Naive thymus-derived CD4-positive, alpha-beta T cell (primary cell): ENCODE data around the gene PIK3CG. TPM values are rescaled to one million over a fixed set of nuclear protein-coding genes. Genes with fewer than 3 reads are reported as not detected.
"Not testable (repeated sequence)": the region's sequence is repeated elsewhere in the genome, so short reads cannot be mapped to it uniquely, and the experiment has no call there.

ENCODE experiments used
- ATAC-seq: fragments of 150-1000 bp; cut with Tn5 transposase; 2 replicates; pipeline ENCODE4 v1.10.0; 2021; ENCODE audit warnings: mild to moderate bottlenecking, moderate library complexity
- CTCF ChIA-PET: fragments of 350-600 bp; sonication (Branson Sonifier 250); formaldehyde crosslinking; loops from one replicate; lab custom pipeline; 2021; ENCODE audit warnings: antibody characterized with exemption; lab: Charles Lee
- POLR2A ChIA-PET: fragments of 350-600 bp; sonication (Branson Sonifier 250); formaldehyde crosslinking; loops from one replicate; lab custom pipeline; 2021; ENCODE audit warnings: antibody characterized with exemption, inconsistent platforms; lab: Charles Lee
- DNase-seq, 9 donors: peaks; one replicate each; pipeline versions ENCODE4 v3.0.0 to v3.0.0-alpha.2; 2020 to 2022; ENCODE audit warnings: mixed read lengths in 1 of 9
- H3K27ac ChIP-seq: one replicate; pipeline ENCODE4 v1.7.0; 2013; ENCODE audit warnings: mild to moderate bottlenecking, low read depth, low read length, moderate library complexity
- H3K27me3 ChIP-seq, 2 donors: one replicate each; pipeline ENCODE4 v1.7.0; 2013; ENCODE audit warnings: low read length in 2 of 2, mild to moderate bottlenecking in 2 of 2, moderate library complexity in 2 of 2; ENCODE audit not compliant: control insufficient read depth in 2 of 2, insufficient read depth in 2 of 2
- H3K36me3 ChIP-seq, 3 experiments: 1 replicate in 2 of 3; 2 replicates in 1 of 3; pipeline ENCODE4 v1.7.0; 2013; ENCODE audit warnings: low read length in 3 of 3, mild to moderate bottlenecking in 3 of 3, moderate library complexity in 1 of 3; ENCODE audit not compliant: insufficient read depth in 3 of 3, control insufficient read depth in 2 of 3
- H3K4me1 ChIP-seq, 2 donors: one replicate each; pipeline ENCODE4 v1.7.0; 2013; ENCODE audit warnings: low read length in 2 of 2, mild to moderate bottlenecking in 2 of 2, moderate library complexity in 1 of 2; ENCODE audit not compliant: control insufficient read depth in 2 of 2, insufficient read depth in 2 of 2
- H3K4me3 ChIP-seq: 2 replicates; pipeline ENCODE4 v1.7.0; 2013; ENCODE audit warnings: mild to moderate bottlenecking, low read length
- H3K9me3 ChIP-seq, 3 experiments: 1 replicate in 2 of 3; 2 replicates in 1 of 3; pipeline ENCODE4 v1.7.0; 2013; ENCODE audit warnings: low read length in 3 of 3; ENCODE audit not compliant: control insufficient read depth in 2 of 3
- H3K27ac Mint-ChIP-seq, 9 donors: one replicate each; pipeline ENCODE4 v1.8.0; 2020 to 2022; ENCODE audit warnings: mixed read lengths in 9 of 9, mild to moderate bottlenecking in 8 of 9, moderate library complexity in 5 of 9, inconsistent platforms in 2 of 9
- H3K27me3 Mint-ChIP-seq, 5 donors: one replicate each; pipeline ENCODE4 v1.8.0; 2021 to 2022; ENCODE audit warnings: mixed read lengths in 5 of 5, mild to moderate bottlenecking in 1 of 5
- H3K36me3 Mint-ChIP-seq, 5 donors: one replicate each; pipeline ENCODE4 v1.8.0; 2020 to 2022; ENCODE audit warnings: mixed read lengths in 5 of 5, mild to moderate bottlenecking in 3 of 5, inconsistent platforms in 1 of 5
- H3K4me1 Mint-ChIP-seq, 7 donors: one replicate each; pipeline ENCODE4 v1.8.0; 2020 to 2022; ENCODE audit warnings: mixed read lengths in 7 of 7, mild to moderate bottlenecking in 3 of 7, inconsistent platforms in 1 of 7
- H3K4me3 Mint-ChIP-seq, 10 donors: one replicate each; pipeline ENCODE4 v1.8.0; 2020 to 2022; ENCODE audit warnings: mild to moderate bottlenecking in 10 of 10, mixed read lengths in 10 of 10, moderate library complexity in 6 of 10, inconsistent platforms in 2 of 10
- H3K9me3 Mint-ChIP-seq, 11 donors: one replicate each; pipeline ENCODE4 v1.8.0; 2020 to 2022; ENCODE audit warnings: mixed read lengths in 11 of 11, mild to moderate bottlenecking in 4 of 11, inconsistent platforms in 1 of 11, moderate library complexity in 1 of 11
- intact Hi-C, 2 donors: fragments of 100-400 bp; cut with micrococcal nuclease; formaldehyde crosslinking; loops; one replicate each; pipeline ENCODE4 v1.15.1; 2023
- polyA plus RNA-seq, 2 donors: library from polyadenylated mRNA; unstranded; fragments of 300-500 nt; fragmentation: Illumina TruSeq; gene quantifications; one replicate each; pipeline ENCODE4 v1.2.3, GENCODE V29; 2021
- total RNA-seq, 6 experiments: library from RNA in 5 of 6; stranded (reverse) in 5 of 6; gene quantifications; 1 replicate in 5 of 6; 2 replicates in 1 of 6; pipeline ENCODE4 v1.2.3 and lab custom pipeline; 2021 to 2026

Gene PIK3CG
- total and polyA plus RNA-seq, 7 experiments from 2014 or later, result 15.3 to 54.9 (median 29.7) TPM

DNA sequence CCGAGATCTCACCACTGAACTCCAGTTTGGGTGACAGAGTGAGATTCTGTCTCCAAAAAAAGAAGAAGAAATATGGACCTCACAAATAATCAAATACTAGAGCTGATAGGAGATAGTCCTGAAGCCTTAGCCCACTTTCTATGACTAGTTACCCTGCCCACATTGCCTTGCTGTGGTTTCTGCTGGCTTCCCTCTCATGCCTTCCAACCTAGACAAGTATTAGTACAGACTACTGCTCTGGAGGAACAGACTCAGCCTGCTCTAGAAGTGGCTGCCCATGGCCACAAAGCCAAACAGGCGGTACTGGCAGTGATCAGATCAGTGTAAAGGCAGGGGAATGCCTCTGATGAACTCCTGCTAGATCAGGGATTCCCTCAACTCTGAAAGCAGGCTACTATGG lies 89.8 kb downstream of the PIK3CG start:
- CTCF ChIA-PET, result no interaction called here
- no peaks in the 10 kb centered on the region for H3K9me3 ChIP-seq
- no peaks in the 10 kb centered on the region for H3K4me1 ChIP-seq
- intact Hi-C loops, result no loop called here
- H3K27me3 ChIP-seq, result no peaks in the 10 kb centered on the region
- H3K27ac Mint-ChIP-seq, result no peak overlapping the region
- ATAC-seq, result no peak
- peaks cover 0 to 5% (median 0%) of the 10 kb centered on the region in 11 donors for H3K9me3 Mint-ChIP-seq
- H3K36me3 Mint-ChIP-seq, result no peaks in the 10 kb centered on the region
- peaks cover 0 to 2% (median 0%) of the 10 kb centered on the region in 5 donors for H3K27me3 Mint-ChIP-seq
- H3K4me1 Mint-ChIP-seq, result peaks cover 0 to 4% (median 0%) of the 10 kb centered on the region in 7 donors
- H3K27ac ChIP-seq, result no peak overlapping the region
- H3K4me3 ChIP-seq, result no peak overlapping the region
- POLR2A ChIA-PET, result no interaction called here
- H3K4me3 Mint-ChIP-seq, result no peak overlapping the region
- no peak for DNase-seq
- H3K36me3 ChIP-seq, result no peaks in the 10 kb centered on the region

DNA sequence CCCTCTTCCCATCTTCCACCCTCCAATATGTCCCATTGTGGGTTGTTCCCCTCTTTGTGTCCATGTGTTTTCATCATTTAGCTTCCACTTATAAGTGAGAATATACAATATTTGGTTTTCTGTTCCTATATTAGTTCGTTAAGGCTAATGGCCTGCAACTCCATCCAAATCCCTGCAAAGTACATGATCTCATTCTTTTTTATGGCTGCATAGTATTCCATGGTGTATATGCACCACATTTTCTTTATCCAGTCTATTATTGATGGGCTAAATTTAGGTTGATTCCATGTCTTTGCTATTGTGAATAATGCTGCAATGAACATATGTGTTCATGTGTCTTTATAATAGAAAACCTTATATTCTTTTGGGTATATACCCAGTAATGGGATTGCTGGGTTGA lies 90.8 kb downstream of the PIK3CG start:
- H3K4me3 Mint-ChIP-seq, H3K36me3 ChIP-seq, H3K9me3 Mint-ChIP-seq, H3K27me3 ChIP-seq, H3K4me1 Mint-ChIP-seq, ATAC-seq, CTCF ChIA-PET, POLR2A ChIA-PET, H3K27me3 Mint-ChIP-seq, H3K4me1 ChIP-seq, H3K4me3 ChIP-seq, DNase-seq, intact Hi-C loops, H3K27ac Mint-ChIP-seq, H3K36me3 Mint-ChIP-seq, H3K27ac ChIP-seq, H3K9me3 ChIP-seq: not testable (repeated sequence)

Other genes with a start within 250 kb of the PIK3CG start
- 10 to 100 TPM; 10.4 to 14.6 (median 14.1) TPM for gene CCDC71L, start 204.1 kb upstream of the PIK3CG start, total RNA-seq
- gene CCDC71L, start 204.1 kb upstream of the PIK3CG start, polyA plus RNA-seq, result 1 to 10 TPM; 2.5 to 3.0 TPM
- gene PRKAR2B, start 179.4 kb downstream of the PIK3CG start, total RNA-seq, result 1 to 10 TPM in 1 of 5 experiments, under 1 TPM in 4; 0.43 to 5.0 (median 0.67) TPM
- under 1 TPM; 0.39 to 0.54 TPM for gene PRKAR2B, start 179.4 kb downstream of the PIK3CG start, polyA plus RNA-seq